Dermis lymphatic vessel endothelial cell (primary cell): ENCODE data around the gene ZNF286A. TPM values are rescaled to one million over a fixed set of nuclear protein-coding genes. Genes with fewer than 3 reads are reported as not detected.

Source experiments
- total RNA-seq: library from RNA; depleted of rRNA; stranded (reverse); fragments of >200 nt; gene quantifications from 2 replicates; pipeline ENCODE4 v1.2.1, GENCODE V29; 2014

The ZNF286A gene
- 17.4 and 45.2 TPM in 2 replicates for total RNA-seq

DNA sequence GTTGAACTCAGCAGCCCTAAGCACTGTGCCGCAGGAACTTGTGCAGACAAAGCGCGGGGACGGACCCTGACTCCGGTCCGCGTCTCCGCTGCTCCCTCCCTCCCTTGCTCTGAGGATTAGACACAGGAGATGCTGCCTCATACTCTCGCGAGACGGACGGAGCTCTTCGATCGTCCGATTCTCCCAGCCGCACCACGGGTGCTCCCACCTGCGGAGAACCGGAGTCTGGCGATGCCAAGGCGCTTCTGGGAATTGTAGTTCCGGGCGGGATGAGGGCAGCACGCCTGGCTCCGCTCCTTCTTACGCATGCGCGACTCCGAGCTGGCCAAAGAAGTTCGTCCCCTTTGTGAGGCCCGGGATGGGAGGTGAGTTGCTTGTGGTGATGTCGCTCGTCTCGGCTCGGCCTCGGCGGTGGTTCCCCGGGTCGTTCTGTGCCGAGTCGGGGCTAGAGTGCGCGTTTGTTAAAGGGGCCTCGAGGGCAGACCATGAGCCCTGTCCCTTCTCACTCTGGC is at the start of gene ZNF286A:
TSS of gene ZNF286A (plus strand) at position 340 of the 512 bp plus-strand sequence. CDS start 578 bp downstream, outside the sequence.

DNA sequence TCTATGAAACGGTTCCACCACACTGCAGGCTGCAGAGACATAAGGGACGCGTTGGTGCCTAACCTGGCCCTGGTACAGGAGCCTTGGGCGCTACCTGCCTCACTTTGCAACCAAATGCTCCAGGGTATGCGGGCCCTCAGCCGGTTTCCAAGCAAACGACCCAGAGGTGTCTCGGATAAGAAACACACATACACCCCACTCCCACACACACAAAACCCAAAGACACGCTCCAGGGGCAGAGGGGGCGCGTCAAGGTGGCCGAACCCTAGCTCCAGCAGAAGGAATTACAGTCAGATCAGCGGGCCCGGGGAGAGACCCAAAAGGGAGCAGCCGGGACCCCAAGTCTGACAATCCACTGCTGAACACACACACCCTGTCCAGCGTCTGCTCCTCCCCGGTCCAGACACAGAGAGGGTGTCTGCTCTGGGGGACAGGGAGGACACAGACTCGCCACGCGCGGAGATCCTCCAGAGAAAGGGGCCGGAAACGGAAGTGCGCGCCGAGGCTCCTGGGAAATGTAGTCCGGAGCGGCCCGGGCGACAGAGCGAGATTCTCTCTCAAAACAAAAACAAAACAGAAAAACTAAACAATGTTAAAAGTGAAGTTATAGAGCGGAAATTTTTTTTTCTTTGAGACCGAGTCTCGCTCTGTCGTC is 15.6 kb upstream of the ZNF286A start, which contains the start of gene TRIM16:
TSS of gene TRIM16 (minus strand) at position 488 of the 655 bp plus-strand sequence. CDS start 32,702 bp downstream, outside the sequence.

DNA sequence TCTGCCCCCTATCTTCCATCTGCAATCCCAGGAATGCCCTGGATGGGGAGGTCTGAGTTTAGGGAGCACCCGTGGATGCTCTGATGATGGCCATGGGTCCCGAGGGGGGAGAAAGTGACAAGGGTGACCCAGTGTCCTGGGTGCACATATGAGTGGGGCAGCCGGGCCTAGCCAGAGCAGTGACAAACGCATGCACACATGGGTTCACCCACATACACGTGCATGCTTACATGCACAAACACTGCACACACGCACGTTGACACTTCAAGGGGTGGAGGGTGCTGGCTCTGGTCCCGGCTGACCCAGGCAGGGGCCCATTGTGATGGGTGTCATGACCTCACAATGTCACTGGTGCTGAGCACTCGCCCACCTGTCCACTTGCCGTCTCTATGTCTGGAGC is 32.3 kb downstream of the ZNF286A start, which contains the start of gene TBC1D26:
TSS of gene TBC1D26 (plus strand) at position 384 of the 400 bp plus-strand sequence. CDS start 3,066 bp downstream, outside the sequence.

Other genes with a start within 250 kb of the ZNF286A start
- 1.2 and 1.5 TPM in 2 replicates for gene CDRT4, start 232.1 kb upstream of the ZNF286A start, total RNA-seq
- 18.9 and 19.1 TPM in 2 replicates for gene TVP23C, start 136.3 kb upstream of the ZNF286A start, total RNA-seq
- gene FBXW10B, start 80.0 kb upstream of the ZNF286A start, total RNA-seq = 0.11 and 0.17 TPM in 2 replicates
- 45.6 and 51.6 TPM in 2 replicates for gene TRIM16, start 15.4 kb upstream of the ZNF286A start, total RNA-seq
- under 0.01 TPM in 1 of 2 replicates, not detected in the other for gene TBC1D26, start 32.5 kb downstream of the ZNF286A start, total RNA-seq
- 2.5 and 5.5 TPM in 2 replicates for gene ADORA2B, start 245.4 kb downstream of the ZNF286A start, total RNA-seq